Hematopoietic multipotent progenitor cell treated with erythropoietin and hydrocortisone succinate and interleukin-3 and kit ligand, for 8 days (in vitro differentiated cells): ENCODE results near the gene WSCD2.

Source experiments
- DNase-seq: peaks from one replicate; pipeline ENCODE4 v3.0.0-alpha.2; 2015

WSCD2 gene

DNA sequence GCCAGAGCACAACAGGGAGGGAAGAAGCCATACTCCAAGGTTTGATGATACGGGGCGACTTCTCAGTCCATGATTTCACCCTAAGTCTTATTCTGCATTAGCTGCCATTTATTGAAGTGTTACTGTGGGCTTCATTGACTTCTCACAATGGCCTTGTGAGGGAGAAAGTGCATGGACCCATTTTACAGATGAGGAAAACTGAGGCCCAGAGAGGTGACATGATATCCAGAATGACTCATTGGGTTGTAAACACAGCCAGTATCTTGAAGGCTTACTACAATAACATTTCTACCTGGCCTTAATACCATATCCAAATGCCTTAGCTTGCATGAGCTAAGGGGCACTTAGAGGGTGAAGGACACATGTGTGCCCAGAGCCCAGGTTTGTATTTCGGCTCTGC lies 109.4 kb downstream of the WSCD2 start:
- DNase-seq = no peak

- no peak for DNase-seq
Observed at GRCh38 chr12:108239378-108239777, 110.3 kb downstream of the WSCD2 start.

GRCh38 chr12:108240027-108240785 lies 111.1 kb downstream of the WSCD2 start:
- DNase-seq = no peak

GRCh38 chr12:108240928-108241327 lies 111.8 kb downstream of the WSCD2 start:
- no peak for DNase-seq

DNA sequence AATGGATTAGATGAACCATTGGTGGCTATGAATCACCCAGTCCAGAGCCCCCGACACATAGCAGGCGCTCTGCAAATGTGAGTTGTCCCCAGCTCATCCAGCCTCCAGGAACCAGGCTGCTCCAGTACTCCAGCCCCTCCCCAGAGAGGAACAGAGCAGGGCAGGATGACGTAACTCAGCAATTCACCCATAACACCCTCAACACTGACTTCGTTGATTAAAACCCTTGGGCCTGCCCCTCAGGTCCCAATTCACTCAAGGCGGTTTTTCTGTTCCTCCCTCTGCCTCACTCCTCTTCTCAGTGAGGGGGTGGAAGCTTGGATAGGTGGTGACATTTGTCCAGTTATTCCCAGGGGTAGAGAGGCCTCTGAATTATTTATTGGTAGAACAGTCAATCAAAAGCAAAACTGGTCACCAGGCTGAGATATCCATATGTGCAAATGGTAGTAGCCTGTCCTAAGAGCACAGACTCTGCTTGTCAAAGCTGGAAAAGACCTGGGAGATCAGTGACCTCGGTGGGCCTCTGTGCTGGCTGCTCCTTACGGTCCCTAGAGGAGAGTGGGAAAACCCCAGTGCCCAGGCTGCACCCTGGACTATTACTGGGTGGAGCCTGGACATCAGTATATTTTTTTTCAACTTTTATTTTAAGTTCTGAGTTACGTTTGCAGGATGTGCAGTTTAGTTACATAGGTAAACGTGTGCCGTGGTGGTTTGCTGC lies 113.1 kb downstream of the WSCD2 start:
- DNase-seq = no peak

- DNase-seq = no peak
Observed at GRCh38 chr12:108247130-108247529, 118.0 kb downstream of the WSCD2 start.

- DNase-seq = no peak
Observed at GRCh38 chr12:108248011-108248410, 118.9 kb downstream of the WSCD2 start.

DNA sequence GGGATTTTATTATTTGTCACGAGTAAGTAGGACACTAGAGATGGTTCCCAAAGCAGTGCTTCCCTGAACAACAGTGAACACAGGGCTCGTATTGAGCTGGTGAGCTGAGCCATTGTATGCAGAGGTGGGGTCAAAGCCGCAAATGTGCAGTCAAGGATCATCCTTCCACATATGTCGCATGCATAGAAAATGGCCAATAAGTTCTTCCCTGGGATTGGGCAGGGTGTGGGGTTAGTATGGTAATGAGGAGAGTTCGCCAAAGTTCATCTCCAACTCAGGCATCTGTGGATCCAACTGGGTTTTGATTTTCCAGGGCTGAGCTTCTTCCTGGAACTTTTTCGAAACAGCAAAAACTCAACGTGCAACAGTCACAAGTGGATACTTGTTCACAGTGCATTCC lies 123.4 kb downstream of the WSCD2 start:
- no peak for DNase-seq

- no peak for DNase-seq
Observed at GRCh38 chr12:108253540-108253939, 124.5 kb downstream of the WSCD2 start.

GRCh38 chr12:108254030-108254429 lies 124.9 kb downstream of the WSCD2 start:
- no peak for DNase-seq

- no peak for DNase-seq
Observed at GRCh38 chr12:108254517-108255251, 125.6 kb downstream of the WSCD2 start.

DNA sequence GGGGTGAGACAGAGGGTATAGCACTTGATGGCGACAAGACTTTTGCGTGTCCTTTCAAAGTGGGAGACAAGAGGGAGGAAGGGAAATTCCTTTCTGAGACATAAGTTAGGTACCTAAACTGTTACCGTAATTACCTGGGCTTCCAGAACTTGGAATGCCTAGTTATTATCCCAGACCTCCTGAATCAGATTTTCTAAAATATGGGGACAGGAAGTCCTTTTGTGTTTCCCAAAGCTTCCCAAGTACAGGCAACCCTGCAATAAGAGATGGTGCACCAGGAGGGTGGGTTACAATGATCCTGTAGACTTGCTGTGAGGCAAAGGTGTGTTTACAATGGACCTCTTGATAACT lies 126.1 kb downstream of the WSCD2 start:
- DNase-seq = no peak

DNA sequence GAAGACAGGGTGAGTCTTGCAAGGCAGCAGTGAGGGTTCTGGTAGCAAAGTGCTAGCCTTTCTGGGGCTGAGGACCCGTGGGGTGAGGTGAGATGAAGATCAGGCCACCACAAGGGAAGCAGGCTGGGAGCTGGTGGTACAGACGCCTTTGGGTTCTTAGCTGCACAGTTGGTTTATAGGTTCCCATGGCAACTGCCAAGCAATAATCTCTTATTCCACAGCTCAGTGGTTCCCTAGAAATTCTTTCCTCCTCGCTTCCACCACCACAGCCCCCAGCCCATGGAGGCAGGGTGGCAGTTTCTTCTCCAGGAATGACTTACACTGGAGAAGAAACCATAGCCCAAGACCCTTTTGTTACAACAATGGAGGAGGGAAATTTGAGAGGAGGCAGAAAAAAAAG lies 127.9 kb downstream of the WSCD2 start:
- no peak for DNase-seq

- DNase-seq = no peak
Observed at GRCh38 chr12:108257610-108258106, 128.6 kb downstream of the WSCD2 start.

DNA sequence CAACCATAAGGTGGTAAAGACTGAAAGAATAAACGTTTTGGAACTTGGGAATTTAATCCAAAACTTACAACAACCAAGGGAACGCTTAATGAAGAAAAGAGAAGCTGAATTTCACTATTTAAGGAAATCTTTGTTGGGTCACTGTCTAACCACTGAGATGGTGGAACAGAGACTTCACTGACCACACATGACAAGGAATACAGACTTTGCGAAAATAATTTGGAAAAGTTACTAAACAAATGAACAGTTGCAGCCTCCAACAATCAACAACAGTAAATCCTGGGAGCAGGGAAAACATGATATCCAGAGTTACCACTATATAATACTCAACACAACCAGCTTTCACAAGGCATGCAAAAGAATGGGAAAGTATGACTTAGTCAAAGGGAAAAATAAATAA lies 131.0 kb downstream of the WSCD2 start:
- no peak for DNase-seq

DNA sequence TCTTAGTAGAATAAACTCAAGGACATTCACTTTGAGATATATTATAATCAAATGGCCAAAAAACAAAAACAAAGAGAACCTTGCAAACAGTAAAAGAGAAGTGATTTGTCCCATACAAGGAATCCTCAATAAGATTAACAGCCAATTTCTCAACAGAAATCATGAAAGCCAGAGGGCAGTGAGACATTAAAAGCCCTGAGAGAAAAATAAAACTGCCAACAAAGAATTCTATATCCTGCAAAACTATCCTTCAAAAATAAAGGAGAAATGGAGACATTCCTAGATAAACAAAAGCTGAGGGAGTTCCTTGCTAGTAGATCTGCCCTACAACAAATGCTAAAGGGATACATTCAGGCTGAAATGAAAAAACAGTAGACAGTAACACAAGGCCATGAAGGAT lies 131.9 kb downstream of the WSCD2 start:
- DNase-seq = no peak

DNA sequence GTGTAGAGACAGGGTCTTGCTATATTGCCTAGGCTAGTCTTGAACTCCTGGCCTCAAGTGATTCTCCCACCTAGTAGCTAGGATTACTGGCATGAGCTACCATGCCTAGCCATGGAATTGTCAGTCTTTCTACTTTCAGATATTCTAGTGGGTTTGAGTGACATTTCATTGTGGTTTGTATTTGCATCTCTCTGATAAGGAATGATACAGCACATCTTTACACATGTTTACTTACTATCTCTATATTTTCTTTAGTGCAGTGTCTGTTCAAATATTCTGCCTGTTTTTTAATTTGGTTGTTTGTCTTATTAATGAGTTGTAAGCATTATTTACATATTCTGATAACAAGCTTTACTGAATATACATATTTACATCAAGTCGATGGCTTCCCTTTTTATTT lies 136.4 kb downstream of the WSCD2 start:
- DNase-seq = no peak

GRCh38 chr12:108266131-108266530 lies 137.0 kb downstream of the WSCD2 start:
- DNase-seq = no peak

- no peak for DNase-seq
Observed at GRCh38 chr12:108267450-108267849, 138.4 kb downstream of the WSCD2 start.

DNA sequence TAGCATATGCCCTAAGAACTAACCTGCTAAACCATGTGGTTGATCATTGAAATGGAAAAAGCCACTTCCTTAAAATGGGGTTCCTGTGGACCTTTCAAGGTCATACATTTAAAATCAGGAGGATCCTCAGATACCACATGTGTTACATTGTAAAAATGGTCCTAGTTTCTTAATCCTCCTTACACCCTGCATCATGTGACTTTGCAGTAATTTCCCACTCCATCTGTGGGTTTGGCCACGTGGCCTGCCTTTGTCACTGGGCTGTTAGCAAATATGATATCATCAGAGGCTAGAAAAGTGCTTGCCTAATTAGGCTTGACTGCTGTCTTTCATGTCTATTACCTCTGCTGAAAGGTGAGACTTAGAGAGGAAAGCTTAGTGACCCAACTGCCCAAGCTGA lies 139.3 kb downstream of the WSCD2 start:
- DNase-seq = no peak

- no peak for DNase-seq
Observed at GRCh38 chr12:108269224-108269623, 140.1 kb downstream of the WSCD2 start.

- no peak for DNase-seq
Observed at GRCh38 chr12:108270035-108270848, 141.2 kb downstream of the WSCD2 start.

DNA sequence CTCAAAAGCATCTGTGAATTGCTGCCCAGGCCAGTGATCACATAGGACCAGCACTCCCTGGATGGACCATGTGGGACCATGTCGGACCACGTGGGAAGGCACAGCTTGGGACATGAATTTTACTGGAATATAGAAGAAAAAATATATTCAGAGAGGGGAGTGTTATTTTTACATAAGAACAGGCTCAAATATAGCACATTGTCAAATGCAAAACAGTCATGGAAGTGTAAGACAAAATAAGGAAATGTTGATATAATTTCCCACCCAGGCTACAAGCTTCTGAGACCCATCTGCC lies 141.7 kb downstream of the WSCD2 start:
- DNase-seq = no peak
